22Rv1 (cell line): Measurements from ENCODE around the gene MORN1.

Experiments
- ZFX ChIP-seq: fragments of 450-650 bp; IDR thresholded peaks from 2 replicates; pipeline ENCODE4 v1.6.1; 2017; ENCODE audit warnings: antibody characterized with exemption, borderline replicate concordance
- TF ChIP-seq, protein P1 (sequence below): fragments of 450-650 bp; IDR thresholded peaks from 2 replicates; pipeline ENCODE4 v1.5.1; 2017; ENCODE audit warnings: mild to moderate bottlenecking

DNA sequence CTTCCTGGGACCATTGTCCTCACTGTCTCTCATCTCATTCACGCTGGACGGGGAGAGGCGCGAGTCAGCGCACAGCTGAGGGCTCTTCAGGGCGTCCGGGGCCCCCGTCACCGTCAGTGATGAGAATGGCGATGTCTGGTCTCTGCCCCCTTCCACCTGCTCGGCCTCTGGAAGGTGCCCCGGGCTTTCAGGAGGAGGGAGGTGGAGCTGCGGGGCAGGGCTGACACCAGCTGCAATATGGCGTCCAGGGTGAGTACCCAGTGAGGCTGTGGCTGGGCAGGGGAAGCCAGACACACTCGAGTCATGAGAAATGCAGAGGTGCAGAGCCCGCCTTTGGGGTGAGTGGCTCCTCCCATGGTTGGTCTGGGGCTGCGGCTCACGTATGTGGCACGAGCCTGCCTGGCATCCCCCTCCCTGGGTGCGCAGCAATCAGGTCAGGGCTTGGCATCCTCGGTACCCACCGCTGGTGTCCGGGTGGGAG, 15.1 kb downstream of the MORN1 start:
- TF ChIP-seq, protein P1, sequence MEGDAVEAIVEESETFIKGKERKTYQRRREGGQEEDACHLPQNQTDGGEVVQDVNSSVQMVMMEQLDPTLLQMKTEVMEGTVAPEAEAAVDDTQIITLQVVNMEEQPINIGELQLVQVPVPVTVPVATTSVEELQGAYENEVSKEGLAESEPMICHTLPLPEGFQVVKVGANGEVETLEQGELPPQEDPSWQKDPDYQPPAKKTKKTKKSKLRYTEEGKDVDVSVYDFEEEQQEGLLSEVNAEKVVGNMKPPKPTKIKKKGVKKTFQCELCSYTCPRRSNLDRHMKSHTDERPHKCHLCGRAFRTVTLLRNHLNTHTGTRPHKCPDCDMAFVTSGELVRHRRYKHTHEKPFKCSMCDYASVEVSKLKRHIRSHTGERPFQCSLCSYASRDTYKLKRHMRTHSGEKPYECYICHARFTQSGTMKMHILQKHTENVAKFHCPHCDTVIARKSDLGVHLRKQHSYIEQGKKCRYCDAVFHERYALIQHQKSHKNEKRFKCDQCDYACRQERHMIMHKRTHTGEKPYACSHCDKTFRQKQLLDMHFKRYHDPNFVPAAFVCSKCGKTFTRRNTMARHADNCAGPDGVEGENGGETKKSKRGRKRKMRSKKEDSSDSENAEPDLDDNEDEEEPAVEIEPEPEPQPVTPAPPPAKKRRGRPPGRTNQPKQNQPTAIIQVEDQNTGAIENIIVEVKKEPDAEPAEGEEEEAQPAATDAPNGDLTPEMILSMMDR, result no peak
- no peak for TF ChIP-seq ZFX
